ES-I3 (cell line): ENCODE measurements around the gene ANGPTL5.
"Not testable (repeated sequence)": the region's sequence is repeated elsewhere in the genome, so short reads cannot be mapped to it uniquely, and the experiment has no call there.

ENCODE experiments used
- H3K36me3 ChIP-seq: 2 replicates; pipeline ENCODE4 v1.6.1; 2013; ENCODE audit warnings: mild to moderate bottlenecking, low read length, control low read depth, moderate library complexity; ENCODE audit not compliant: insufficient read depth
- H3K4me1 ChIP-seq: 2 replicates; pipeline ENCODE4 v1.6.1; 2013; ENCODE audit warnings: mild to moderate bottlenecking, control low read depth, low read length; ENCODE audit not compliant: insufficient read depth
- H3K9ac ChIP-seq: 2 replicates; pipeline ENCODE4 v1.6.1; 2013; ENCODE audit warnings: low read depth, mild to moderate bottlenecking, low read length, moderate library complexity
- H3K9me3 ChIP-seq: 2 replicates; pipeline ENCODE4 v1.6.1; 2013; ENCODE audit warnings: mild to moderate bottlenecking, low read length, moderate library complexity; ENCODE audit not compliant: control insufficient read depth, insufficient read depth

ANGPTL5 gene

DNA sequence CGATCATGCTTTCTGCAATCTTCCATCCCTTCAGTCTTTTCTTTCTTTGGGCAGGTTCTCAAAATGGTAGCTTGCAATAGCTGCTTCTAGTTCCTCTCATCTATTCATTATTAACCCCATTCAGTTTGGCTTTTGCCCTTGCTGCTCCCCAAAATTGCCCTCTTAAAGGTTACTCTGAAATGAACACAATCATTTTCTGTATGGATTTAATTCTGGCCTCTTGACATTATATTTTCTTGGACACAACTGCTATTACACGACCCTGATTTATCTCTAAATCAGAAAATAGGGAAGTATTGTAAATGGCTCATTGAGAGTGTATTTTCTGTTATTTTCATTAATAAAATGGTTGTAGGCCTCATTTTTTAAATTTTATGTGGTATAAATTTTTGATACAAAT lies at the start of gene ANGPTL5:
TSS of gene ANGPTL5 (minus strand) at position 101 of the 400 bp plus-strand sequence. CDS start 8,613 bp downstream, outside the sequence.
- Histone ChIP-seq H3K9me3 (no peaks in the 10 kb centered on the region), H3K36me3 (no peaks in the 10 kb centered on the region), H3K4me1 (peaks cover 8% of the 10 kb centered on the region; the same call in 1 of the 2 replicates), H3K9ac (peak within 1 kb of the TSS; percentile 81)

DNA sequence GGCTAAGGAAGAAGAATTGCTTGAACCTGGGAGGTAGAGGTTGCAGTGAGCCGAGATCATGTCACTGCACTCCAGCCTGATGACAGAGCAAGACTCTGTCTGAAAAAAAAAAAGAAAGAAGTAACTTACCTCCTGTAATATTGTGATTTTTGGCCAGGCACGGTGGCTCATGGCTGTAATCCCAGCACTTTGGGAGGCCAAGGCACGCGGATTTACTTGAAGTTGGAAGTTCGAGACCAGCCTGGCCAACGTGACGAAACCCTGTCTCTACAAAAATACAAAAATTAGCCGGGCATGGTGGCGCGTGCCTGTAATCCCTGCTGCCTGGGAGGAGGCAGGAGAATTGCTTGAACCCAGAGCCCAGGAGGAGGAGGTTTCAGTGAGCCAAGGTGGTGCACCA lies 47.9 kb upstream of the ANGPTL5 start:
- H3K4me1 ChIP-seq, H3K36me3 ChIP-seq, H3K9me3 ChIP-seq: not testable (repeated sequence)

DNA sequence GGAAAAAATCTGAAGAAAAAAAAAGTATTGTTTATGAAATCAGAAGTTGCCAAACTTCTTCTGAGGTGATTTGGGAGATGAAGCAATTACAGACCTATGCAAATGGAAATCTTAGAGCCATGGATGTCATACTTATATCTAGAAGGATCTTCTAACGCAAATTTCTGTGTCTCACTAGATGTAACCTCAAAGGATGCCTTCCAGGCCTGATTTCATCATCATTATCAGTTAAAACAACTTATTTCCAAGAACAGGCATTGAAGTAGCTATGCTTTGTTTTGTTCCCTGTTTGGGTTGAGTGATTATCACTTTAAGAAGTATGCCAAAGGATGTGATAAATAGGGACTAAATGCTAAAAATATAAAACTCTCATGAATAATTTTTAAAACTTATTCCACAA lies 43.9 kb upstream of the ANGPTL5 start:
- no peaks in the 10 kb centered on the region for H3K9me3 ChIP-seq
- no peaks in the 10 kb centered on the region for H3K4me1 ChIP-seq
- H3K36me3 ChIP-seq = no peaks in the 10 kb centered on the region
- no peak overlapping the region for H3K9ac ChIP-seq

More for the DNA sequence above, 47.9 kb upstream of the ANGPTL5 start:
- H3K9ac ChIP-seq = not testable (repeated sequence)

DNA sequence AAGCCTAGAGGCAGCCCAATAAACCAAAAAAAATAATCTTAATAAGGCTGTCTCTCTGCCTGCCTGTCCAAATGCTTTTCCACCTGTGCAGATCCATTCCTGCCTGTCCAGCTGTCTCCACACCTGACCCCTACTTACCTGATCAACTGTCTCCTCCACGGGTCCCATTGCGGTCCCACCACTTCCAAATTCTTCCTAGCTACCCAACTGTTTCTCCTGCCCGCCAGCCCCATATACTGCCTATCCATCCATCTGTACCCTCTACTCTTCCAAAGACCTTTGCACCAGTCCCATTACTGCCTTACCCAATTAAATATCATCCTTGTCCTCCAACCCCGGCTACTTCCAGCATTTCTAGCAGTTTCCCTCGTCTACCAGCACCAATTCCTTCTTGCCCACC lies 39.4 kb upstream of the ANGPTL5 start:
- H3K9ac ChIP-seq = no peak overlapping the region
- no peaks in the 10 kb centered on the region for H3K36me3 ChIP-seq
- no peaks in the 10 kb centered on the region for H3K4me1 ChIP-seq
- no peaks in the 10 kb centered on the region for H3K9me3 ChIP-seq

DNA sequence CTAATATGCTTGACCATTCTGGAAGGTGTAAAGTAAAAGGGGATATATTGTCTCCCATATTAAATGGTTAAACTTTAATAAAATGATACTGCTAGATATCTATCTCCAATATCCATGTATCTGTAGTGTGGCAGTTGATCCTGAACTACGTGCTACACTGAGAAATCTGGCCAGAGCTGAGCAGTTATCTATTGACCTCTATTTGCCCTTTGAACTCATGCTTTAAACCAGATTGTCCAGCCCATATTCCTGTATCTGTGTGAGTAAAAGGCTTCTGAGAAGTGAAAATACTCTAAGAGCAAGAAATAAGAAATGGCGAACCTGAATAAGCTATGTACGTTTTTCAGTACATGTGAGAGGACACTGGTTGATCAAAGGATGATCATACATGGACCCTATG lies 39.0 kb upstream of the ANGPTL5 start:
- H3K36me3 ChIP-seq = no peaks in the 10 kb centered on the region

DNA sequence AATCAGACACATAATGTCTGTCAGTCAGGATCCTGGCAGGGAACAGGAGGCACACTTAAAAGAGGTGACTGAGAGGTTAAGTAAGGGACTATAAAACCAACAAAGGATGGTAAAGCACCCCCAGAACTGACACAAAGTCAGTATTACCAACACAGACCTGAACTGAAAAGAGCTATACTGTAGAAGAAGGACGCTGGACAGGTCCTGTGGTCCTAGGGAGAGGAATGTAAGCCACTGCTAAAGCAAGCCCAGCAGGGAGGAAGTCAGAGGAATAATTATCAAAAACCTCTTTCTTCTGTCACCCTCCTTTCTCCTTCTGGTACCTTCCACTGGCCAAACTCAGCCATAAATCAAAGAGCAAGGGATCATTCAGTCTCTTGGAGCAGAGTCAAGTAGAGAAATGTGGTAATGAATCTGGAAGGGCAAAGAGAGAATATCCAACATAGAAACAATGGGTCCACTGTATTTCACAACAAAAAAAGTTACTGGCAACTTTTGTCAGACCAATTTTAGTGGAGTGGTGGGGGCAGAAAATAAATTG lies 33.4 kb upstream of the ANGPTL5 start:
- Histone ChIP-seq H3K4me1 (no peaks in the 10 kb centered on the region), H3K9me3 (no peaks in the 10 kb centered on the region), H3K36me3 (no peaks in the 10 kb centered on the region), H3K9ac (no peak overlapping the region)

More for the DNA sequence above, 39.0 kb upstream of the ANGPTL5 start:
- no peaks in the 10 kb centered on the region for H3K9me3 ChIP-seq
- H3K4me1 ChIP-seq = no peaks in the 10 kb centered on the region
- no peak overlapping the region for H3K9ac ChIP-seq

DNA sequence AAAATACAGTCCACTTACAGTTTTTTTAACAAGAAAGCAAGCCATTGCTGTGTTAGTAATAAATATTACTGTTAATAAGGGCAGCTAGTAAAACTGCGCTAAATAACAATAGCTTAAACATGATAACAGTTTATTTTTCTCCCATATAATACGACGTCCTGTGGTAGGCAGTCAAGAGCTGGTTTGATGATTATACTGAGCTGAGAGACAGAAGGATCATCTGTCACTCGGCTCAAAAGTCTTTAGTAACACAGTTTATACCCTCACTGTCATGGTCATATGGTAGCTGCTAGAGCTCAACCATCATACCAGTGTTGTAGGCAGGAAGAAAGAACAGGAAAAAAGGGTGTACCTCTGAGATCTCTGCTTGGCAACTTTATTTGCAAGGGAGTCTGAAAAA lies 29.1 kb upstream of the ANGPTL5 start:
- no peaks in the 10 kb centered on the region for H3K4me1 ChIP-seq
- H3K9me3 ChIP-seq = no peaks in the 10 kb centered on the region
- H3K9ac ChIP-seq = no peak overlapping the region
- H3K36me3 ChIP-seq = no peaks in the 10 kb centered on the region

DNA sequence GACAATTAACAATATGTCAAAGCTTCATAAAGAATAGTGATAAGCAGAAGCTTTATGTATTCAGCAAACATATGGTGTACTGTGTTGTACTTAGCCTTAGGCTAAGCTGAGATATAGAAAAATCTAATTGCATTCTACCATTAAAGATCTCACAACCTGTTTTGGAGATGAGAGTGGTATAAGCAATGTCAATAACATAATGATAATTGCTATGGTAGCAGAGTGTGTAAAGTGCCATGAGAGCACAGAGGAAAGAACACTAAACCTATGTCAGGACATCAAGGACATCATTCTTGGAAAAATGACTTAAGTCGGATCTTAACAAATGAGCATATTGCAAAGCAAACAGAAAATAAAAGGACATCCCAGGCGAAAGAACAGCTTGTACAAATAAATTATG lies 28.6 kb upstream of the ANGPTL5 start:
- Histone ChIP-seq H3K36me3 (no peaks in the 10 kb centered on the region), H3K9ac (no peak overlapping the region), H3K9me3 (no peaks in the 10 kb centered on the region), H3K4me1 (no peaks in the 10 kb centered on the region)

DNA sequence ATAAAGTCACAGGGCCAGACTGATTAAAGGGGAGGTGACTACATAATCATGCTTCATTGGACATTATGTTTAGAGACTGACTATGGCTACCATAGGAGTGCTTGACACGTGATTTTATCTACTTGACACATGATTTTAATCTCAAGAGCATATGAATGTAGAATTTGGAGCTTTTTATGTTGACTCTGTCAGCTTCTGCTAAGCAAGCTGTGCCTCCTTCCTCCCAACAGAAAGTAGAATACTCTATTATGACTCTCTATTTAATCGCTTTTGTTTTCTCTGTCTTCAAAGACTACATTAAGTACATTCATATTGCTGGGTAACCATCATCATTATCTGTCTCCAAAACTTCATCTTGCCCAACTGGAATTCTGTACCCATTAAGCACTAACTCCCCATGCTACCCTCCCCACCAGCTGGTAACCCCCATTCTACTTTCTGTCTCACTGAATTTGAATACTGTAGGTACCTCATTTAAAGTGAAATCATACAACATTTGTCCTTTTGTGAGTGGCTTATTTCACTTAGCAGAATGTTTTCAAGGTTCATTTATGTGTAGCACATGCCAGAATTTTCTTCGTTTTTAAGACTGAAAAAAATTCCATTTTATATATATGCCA lies 24.7 kb upstream of the ANGPTL5 start:
- Histone ChIP-seq H3K9me3 (no peaks in the 10 kb centered on the region), H3K4me1 (no peaks in the 10 kb centered on the region), H3K9ac (no peak overlapping the region), H3K36me3 (no peaks in the 10 kb centered on the region)

DNA sequence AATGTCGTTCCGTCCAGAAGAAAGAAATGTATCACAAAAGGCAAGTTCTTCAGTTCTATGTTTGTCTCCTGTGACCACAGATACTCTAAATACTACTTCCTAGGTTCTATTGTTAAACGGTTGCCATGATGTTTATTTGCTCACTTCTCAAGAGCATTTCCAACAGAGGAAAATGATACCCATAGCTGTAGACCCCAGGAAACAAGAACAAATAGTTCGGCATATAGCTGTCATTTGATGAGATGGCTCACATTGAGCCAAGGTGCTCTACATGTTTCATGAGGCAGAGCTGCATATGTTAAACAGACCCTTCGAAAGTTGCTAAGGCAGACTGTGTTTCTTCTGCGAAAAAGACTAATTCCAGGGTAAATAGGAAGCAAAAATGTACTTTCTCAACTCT lies 15.4 kb upstream of the ANGPTL5 start:
- no peak overlapping the region for H3K9ac ChIP-seq
- no peaks in the 10 kb centered on the region for H3K9me3 ChIP-seq
- no peaks in the 10 kb centered on the region for H3K4me1 ChIP-seq
- no peaks in the 10 kb centered on the region for H3K36me3 ChIP-seq

DNA sequence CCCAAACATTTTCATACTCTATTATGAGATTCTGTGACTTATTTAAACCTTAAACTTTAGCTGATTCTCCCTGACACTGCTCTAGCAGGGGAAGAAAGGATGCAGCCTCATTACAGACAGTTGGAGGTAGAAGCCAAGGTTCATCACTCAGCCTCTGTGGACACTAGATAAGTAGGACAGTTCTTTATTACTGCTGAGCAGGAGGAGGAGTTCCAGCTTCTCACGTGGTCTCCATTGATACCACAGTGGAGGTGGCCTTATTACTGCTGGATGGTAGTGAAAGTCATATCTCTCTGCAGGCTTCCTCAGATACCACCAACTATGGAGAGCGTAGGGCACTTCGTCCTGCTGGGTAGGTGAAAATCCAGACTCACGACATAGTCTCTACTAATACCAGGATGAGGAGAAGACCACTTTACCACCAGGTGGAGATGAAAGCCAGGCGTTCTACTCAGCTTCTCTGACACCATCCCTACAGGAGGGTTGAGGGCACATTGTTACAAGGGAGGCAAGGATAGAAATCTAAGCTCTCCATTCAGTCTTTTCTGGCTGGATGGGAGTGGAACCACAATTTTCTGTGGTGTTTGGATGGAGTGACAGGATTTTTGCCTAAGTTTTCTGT lies 13.1 kb upstream of the ANGPTL5 start:
- Histone ChIP-seq H3K36me3 (no peaks in the 10 kb centered on the region), H3K9me3 (no peaks in the 10 kb centered on the region), H3K4me1 (no peaks in the 10 kb centered on the region), H3K9ac (no peak overlapping the region)

DNA sequence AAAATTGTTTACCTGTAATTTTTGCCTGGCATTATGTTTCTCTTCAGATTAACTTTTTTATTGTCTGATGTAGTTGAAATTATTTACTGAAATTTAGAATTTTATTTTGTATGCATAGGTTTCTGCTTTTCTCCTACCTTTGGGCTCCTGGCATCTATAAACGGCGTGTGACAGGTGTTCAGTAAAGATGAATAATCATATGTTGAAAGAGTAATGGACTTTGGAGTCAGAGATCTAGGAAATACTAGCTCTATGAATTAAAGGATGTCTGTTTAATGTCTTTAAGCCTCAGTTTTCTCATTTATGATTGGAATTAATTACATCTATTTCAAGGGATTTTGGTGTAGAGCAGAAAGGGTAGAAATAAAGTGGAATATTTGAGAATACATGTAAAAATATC lies 7.2 kb upstream of the ANGPTL5 start:
- Histone ChIP-seq H3K9ac (no peak overlapping the region), H3K9me3 (no peaks in the 10 kb centered on the region), H3K36me3 (no peaks in the 10 kb centered on the region), H3K4me1 (no peaks in the 10 kb centered on the region)

DNA sequence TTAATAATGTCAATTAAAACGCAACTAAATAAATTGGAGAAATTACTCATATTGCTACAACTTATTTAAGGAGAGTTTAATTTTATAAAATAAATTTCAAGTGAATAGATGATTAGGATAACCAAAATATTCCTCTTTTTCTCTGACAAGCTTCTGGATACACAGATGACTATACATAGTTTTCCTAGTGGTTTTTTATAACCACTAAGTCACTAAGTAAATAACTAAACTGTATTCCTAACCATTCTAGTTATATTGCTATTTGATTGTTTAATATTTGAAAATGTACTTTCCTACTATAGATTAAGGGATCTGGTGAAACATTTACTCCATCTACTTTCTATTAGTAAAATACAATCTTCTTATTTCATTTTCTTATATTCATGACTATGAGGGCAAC lies 4.7 kb upstream of the ANGPTL5 start:
- Histone ChIP-seq H3K36me3 (no peaks in the 10 kb centered on the region), H3K9me3 (no peaks in the 10 kb centered on the region), H3K4me1 (0 out of 2 replicates have a peak, but pooled peaks cover under 1% of the 10 kb centered on the region), H3K9ac (no peak overlapping the region)

DNA sequence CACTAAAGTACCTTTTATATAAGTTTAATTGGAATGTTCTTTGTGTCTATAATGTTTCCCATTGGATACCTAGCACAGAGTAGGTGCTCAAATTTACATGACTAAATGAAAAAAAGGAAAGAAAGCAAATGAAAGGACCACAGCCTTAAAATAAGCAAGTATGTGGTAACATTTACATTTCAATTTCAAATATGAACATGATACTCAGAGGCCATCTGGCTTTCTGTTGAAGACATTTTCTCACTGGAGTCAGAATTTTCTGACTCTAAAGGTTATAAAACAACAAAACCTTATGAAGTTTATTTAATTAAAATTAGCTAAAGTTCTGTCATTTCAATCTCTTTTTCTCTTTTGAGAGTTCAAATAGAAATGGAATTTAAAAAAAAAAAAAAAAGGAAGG lies 904 bp upstream of the ANGPTL5 start:
- no peak overlapping the region for H3K9ac ChIP-seq
- peaks cover 8% of the 10 kb centered on the region; the same call in 1 of the 2 replicates for H3K4me1 ChIP-seq
- H3K36me3 ChIP-seq = no peaks in the 10 kb centered on the region
- H3K9me3 ChIP-seq = no peaks in the 10 kb centered on the region

DNA sequence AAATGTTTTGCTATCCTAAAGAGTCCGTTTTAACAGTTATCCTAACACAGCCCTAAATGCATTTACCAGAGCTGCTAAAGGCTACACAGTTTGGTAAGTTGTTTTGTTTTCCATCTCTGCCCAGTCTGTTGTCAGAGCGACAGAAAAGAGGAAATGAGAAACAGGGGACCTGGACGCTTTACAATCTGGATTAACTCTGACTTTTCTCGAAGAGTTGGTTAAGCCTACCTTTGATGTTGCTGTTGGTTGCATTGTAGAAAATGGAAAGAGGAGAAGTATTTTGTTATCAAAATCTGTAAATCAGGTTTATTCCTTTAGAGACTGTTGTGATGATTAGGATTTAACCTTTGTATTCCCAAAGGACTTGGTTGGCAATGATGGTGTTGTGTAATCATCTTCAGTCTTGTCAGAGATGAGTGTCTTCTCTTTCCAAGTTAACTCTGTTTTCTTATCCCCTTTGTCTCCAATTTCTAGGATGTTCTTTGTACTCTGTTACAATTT lies 481 bp downstream of the ANGPTL5 start:
- no peaks in the 10 kb centered on the region for H3K36me3 ChIP-seq
- H3K9ac ChIP-seq = peak overlapping the region; percentile 81
- peaks cover 8% of the 10 kb centered on the region; the same call in 1 of the 2 replicates for H3K4me1 ChIP-seq
- H3K9me3 ChIP-seq = no peaks in the 10 kb centered on the region
